Dermis microvascular lymphatic vessel endothelial cell (primary cell): ENCODE results near the gene PHF23. TPM values are rescaled to one million over a fixed set of nuclear protein-coding genes. Genes with fewer than 3 reads are reported as not detected.

Experiments
- DNase-seq, 2 donors: peaks; one replicate each; pipeline versions ENCODE4 v3.0.0 to v3.0.0-alpha.2; 2010; ENCODE audit warnings: low read depth in 2 of 2
- total RNA-seq: library from RNA; depleted of rRNA; stranded (reverse); fragments of >200 nt; gene quantifications from 2 replicates; pipeline ENCODE4 v1.2.1, GENCODE V29; 2014

Gene PHF23
- total RNA-seq, 1 donor from 2014 or later: 29.7 TPM

DNA sequence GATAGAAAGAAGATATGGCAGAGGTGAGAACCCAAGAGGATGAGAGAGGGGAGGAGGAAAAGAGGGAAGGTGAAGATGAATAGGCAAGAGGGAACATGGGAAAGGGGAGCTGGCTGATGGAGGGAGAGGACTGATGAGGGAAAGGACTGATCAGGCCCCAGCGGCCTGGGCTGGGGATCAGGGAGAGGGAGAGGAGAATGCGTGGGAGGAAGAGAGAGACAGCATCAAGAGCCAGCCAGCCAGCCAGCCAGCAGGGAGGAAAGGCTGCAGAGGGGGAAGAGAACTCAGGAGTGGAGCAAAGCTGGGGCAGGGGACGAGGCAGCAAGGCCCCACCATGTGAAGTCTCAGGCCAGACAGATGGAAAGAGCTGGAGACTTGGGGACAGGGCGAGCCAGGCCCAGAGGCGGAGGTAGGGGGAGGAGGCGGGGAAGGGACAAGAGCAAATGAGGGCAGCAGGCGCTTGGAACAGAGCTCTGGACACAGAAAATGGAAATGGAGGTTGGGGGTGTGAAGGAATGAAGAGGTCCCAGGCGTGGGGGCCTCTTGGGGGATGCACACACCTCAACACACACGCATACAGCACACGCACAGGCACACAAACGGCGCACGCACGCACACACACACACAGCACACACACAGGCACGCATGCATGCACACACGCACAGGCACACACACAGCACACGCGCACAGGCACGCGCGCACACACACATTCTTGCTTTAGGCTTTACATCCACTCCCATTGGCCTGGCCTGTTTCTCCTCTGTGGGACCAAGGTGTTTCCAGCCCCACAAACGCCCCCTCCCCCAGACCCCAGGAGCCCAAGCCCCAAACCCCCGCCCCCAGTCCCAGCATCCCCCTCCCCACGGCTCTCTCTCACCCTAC lies 31.9 kb downstream of the PHF23 start:
- no peak for DNase-seq

DNA sequence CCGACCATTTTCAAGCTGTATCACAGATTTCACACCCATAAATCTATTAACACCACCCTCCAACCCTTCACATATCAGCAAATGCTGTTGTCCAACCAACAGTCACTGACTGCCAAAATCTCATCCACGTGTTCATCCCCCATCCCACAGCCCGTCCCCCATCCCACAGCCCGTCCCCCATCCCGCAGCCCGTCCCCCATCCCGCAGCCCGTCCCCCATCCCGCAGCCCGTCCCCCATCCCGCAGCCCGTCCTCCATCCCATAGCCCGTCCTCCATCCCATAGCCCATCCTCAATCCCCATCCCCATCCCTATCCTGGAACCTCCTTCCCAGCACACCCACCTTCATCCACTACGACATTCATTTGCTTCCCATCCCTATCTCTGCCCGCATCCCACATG lies 33.7 kb downstream of the PHF23 start:
- DNase-seq: no peak

DNA sequence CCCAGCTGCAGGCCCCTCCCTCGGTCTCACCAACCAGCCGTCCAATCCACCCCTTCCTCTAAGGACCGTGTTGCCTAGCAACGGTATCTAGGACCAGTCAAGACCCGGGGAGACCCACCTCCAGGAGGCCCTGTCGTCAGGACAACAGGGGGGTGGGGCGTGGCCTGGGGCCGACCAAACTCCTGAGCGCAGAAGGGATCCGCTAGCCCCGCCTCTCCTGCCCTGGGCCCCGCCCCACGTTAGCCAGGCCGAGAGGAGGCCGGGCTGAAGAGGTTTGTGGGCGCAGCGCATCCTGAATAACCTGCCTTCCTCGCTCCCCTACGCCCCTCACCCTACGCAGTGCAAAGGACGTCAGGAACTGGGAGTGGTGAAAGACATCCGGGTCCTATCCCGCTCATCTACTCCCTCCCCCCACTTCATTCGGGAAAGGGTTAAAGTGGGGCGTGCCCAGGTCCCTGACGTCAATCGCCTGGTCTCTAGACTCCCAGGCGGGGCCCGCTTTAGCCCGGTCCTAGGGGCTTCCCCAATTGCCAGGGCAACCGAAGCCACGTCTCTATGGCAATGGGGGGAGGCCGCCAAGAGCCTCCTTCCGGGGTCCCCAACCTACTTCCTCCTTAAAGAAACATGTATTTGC lies 34.3 kb downstream of the PHF23 start:
- peak; percentile 36 to 71 for DNase-seq

DNA sequence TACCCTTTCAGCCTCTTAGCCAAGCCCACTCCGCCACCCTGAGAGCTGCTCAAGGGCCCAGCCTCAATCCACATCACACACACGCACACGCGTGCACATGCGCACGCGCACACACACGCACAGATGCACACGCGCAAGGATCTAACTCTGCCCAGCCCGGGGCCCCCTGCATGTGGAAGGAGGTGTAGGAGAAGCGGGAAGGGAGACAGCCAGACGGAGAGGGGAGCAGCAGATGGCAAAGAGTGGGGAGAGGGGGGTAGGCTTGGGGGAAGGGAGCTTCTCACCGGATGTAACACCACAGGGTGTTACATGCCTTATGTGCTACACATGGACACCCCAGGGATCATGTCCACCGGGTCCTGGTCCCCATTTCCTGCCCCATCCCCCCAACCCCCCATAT lies 34.9 kb downstream of the PHF23 start:
- DNase-seq: no peak

DNA sequence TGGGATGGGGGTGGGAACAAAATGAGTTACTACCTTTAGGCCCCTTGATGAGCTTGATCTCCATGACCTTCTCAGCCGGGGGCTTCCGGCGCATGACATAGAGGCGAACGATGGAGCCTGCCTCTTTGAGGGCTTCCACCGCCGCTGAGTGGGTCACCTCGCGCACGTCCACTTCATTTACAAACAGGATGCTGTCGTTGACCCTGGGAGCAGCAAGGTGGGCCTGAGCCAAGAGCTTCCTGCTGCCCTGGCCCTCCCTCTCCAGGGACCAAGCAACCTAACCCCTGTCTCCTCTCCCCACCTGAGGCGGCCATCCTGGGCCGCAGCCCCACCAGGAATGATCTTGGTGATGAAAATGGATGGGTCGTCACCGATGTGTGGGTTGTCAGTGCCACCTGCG lies 35.9 kb downstream of the PHF23 start:
- DNase-seq: no peak

DNA sequence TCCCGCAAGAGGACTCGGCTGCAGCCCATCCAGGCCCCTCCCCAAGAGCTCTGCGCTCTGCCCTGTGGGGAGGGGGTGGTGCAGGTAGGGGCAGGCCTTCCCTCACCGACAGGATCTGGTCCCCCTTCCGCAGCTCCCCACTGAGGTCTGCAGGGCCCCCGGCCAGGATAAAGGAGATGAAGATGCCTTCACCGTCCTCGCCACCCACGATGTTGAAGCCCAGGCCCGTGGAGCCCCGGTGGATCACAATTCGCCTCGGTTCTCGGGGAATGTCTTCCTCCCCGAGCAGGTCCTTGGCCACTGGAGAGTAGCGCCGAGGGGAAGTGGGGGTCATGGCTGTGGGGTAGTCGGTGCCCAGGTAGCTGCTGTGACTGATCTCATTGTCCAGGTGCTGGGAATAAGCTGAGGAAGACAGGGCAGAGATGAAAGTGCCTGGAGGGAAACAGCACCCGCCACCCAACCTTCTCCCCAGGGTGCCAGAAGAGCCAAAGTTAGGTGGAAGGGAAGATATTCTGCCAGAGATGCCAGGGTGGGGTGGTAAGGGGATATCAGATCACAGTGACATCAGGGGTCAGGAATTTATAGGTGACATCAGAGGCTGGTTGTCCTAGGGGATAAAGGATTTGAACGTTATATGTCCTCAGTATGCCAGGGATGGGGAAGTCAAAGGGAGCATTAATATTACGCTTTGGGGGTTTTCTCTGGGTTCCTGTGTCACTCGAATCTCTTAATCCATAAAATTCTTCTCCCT lies 42.4 kb downstream of the PHF23 start:
- DNase-seq: no peak

DNA sequence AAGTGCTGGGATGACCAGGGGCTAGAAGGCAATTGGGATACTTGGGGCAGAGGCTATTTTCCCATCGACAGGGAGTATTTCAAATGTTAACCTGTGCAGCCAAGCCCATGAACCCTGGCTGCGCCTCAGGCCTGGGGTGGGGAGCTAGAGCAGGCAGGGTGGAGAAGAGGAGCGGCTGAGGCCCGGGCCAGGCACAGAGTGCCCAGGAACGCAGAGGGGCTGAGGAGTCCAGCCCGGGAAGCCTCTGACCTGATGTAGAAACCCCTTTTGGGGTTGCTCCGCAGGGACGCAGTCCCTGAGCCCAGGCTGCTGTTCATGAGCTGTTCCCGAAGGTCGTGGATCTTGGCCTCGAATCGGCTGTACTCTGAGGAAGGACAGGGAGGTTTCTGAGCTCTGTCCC lies 43.3 kb downstream of the PHF23 start:
- DNase-seq: no peak

DNA sequence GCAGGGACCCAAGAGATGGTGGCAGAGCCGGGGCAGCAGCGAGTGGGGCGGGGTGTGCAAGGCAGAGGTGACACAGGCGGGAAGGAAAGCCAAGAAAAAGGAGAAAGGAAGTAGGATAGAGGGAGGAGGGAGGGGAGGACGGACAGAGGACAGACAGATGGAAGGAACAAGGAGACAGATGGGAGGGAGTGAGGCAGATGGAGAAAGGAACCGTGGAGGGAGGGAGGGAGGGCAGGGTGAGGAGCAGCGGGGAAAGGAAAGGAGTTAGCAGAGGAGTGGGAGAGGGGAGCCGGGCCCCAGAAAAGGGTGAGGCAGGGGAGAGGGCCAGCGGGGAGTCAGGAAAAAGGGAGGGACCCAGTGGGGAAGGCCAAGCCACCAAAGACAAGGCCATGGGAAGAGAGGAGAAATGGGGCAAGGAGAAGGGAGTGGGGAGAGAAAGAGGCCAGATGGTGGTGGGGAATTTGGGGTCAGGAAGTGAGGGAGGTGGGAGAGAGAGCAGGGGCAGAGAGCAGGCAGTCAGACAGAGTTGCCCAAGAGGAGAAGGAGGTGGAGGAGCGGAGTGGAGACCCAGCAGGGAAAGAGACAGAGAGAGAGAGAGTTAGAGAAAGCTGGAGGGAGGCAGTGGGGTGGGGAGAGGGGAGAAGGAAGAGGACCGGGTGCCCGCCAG lies 46.9 kb downstream of the PHF23 start:
- DNase-seq: no peak

DNA sequence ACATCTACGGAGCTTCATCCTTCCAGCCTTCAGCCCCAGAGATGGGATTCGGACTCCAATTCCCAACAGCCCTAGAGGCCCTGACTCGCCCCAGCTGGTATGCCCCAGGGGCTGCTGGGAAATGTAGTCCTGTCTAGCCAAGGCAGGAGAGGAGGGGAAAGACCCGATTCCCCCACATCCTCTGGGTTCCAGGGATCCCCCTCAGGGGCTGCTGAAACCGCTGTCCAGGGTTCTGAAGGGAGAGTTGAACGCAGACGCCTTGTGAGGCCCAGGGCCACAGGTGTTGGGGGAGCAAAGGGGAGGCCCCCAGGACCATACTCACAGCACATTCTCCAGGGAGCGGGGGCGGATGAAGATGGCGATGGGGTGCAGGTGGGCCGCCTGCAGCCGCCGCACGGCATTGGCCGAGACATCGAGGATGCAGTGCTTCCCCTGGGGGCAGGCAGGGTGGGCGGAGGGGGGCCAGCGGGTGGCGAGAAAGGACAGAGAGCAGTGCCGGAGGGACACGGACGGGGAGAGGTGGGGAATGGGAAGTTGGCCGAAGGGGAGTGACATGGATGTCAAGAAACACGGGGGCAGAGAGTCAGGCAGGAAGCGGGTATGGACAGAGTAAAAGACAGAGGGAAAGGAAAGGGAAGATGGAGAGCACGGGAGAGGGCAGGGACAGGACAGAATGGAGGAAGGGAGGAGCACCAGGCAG lies 47.5 kb downstream of the PHF23 start:
- DNase-seq: peak in 1 of 2 donors; percentile 24

DNA sequence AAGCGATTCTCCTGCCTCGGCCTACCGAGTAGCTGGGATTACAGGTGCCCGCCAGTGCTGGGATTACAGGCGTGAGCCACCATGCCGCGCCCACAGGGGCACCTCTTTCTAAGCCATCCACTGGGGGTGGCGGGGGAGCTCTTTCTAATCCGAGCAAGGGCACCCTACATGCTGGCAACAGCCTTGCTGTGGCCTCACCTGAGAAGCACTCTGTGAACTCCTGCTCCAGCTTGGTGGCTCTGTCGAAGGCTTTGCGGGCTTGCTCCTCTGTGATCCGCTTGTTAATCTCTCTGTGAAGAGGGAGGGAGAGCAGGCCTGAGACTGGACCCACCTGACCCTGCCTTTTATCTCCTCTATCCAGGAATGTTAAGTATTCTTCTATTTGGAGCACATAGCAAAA lies 48.2 kb downstream of the PHF23 start:
- DNase-seq: no peak

DNA sequence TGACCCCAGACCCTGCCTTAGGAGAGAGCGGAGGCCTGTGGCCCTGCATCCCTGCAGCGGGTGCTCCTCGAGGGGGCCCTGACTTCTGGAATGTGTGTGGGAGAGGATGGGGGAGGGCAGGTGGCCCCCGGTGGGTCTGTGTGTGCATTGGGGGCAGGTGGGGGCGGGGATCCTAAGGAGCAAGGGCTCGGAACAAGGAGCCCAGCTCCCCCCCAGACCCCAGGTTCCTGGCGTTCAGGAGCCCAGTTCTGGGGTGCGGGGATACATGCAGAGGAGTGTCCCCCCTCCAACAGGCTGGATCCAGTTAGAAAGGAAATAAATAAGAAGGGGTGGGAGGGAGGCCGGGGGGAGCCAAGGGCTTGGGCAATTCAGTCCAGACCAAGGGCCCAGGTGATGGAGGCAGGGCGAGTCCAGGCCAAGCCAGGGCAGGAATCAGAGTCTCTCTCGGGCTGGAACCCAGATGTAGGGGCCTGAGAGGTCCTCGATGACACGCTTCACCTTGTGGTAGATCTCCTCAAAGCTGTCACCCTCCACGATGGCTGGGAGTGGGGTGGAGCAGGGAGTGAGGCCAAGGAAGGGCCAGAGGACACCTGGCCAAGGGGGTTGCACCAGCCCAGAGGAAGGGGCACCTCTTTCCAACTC lies 48.9 kb downstream of the PHF23 start:
- DNase-seq: no peak

DNA sequence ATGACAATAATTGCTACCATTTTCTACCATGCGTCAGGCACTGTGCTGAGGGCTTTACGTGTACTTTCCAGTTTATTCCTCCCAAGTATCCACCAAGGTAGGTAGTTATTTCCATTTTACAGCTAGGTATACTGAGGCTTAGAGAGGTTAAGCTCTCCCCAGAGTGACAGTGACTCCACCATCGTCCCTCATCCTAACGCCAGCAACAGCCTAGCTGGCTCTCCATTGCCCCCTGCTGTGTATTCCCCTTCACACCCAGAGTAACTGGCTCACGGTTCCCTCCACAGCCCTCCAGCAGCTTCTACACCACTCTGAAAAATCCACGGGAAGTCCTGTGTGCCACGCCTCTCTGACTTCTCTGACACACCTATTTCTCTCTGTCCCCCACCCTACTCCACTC lies 53.0 kb downstream of the PHF23 start:
- DNase-seq: peak in 1 of 2 donors; percentile 19

Other genes with a start within 250 kb of the PHF23 start
- gene ALOX12, start 243.4 kb downstream of the PHF23 start, total RNA-seq: not detected in 2 replicates
- gene RNASEK, start 226.8 kb downstream of the PHF23 start, total RNA-seq: 42.9 and 71.4 TPM in 2 replicates
- gene BCL6B, start 216.4 kb downstream of the PHF23 start, total RNA-seq: 57.9 and 85.0 TPM in 2 replicates
- gene SLC16A13, start 203.4 kb downstream of the PHF23 start, total RNA-seq: 1.4 and 2.0 TPM in 2 replicates
- 1.0 and 1.9 TPM in 2 replicates for gene SLC16A11, start 195.4 kb downstream of the PHF23 start, total RNA-seq
- gene CLEC10A, start 159.2 kb downstream of the PHF23 start, total RNA-seq: 1.8 and 3.5 TPM in 2 replicates
- gene ASGR2, start 124.6 kb downstream of the PHF23 start, total RNA-seq: under 0.01 TPM in 1 of 2 replicates, not detected in the other
- gene ASGR1, start 60.1 kb downstream of the PHF23 start, total RNA-seq: 14.8 and 26.2 TPM in 2 replicates
- 5.3 and 11.4 TPM in 2 replicates for gene DLG4, start 19.6 kb downstream of the PHF23 start, total RNA-seq
- 219 and 341 TPM in 2 replicates for gene ACADVL, start 19.5 kb downstream of the PHF23 start, total RNA-seq
- gene DVL2, start 4.9 kb downstream of the PHF23 start, total RNA-seq: 28.6 and 37.0 TPM in 2 replicates
- 92.6 and 197 TPM in 2 replicates for gene GABARAP, start 3.0 kb upstream of the PHF23 start, total RNA-seq
- 25.9 and 35.5 TPM in 2 replicates for gene CTDNEP1, start 12.3 kb upstream of the PHF23 start, total RNA-seq
- gene ELP5, start 12.8 kb upstream of the PHF23 start, total RNA-seq: 31.8 and 34.6 TPM in 2 replicates
- 1.0 and 2.7 TPM in 2 replicates for gene CLDN7, start 23.0 kb upstream of the PHF23 start, total RNA-seq
- gene SLC2A4, start 42.3 kb upstream of the PHF23 start, total RNA-seq: 0.76 and 0.90 TPM in 2 replicates
- 0.25 and 0.26 TPM in 2 replicates for gene YBX2, start 55.2 kb upstream of the PHF23 start, total RNA-seq
- 540 and 622 TPM in 2 replicates for gene EIF5A, start 68.2 kb upstream of the PHF23 start, total RNA-seq
- gene GPS2, start 75.9 kb upstream of the PHF23 start, total RNA-seq: 19.1 and 28.3 TPM in 2 replicates
- 9.1 and 15.0 TPM in 2 replicates for gene NEURL4, start 89.9 kb upstream of the PHF23 start, total RNA-seq
- gene ACAP1, start 97.1 kb upstream of the PHF23 start, total RNA-seq: 0.26 and 1.0 TPM in 2 replicates
- gene KCTD11, start 112.7 kb upstream of the PHF23 start, total RNA-seq: 2.3 and 3.4 TPM in 2 replicates
- gene TMEM95, start 115.7 kb upstream of the PHF23 start, total RNA-seq: not detected in 2 replicates
- gene TNK1, start 141.6 kb upstream of the PHF23 start, total RNA-seq: 2.1 and 2.3 TPM in 2 replicates
- 13.5 and 34.0 TPM in 2 replicates for gene PLSCR3, start 155.1 kb upstream of the PHF23 start, total RNA-seq
- 127 and 212 TPM in 2 replicates for gene TMEM256, start 164.6 kb upstream of the PHF23 start, total RNA-seq
- 1.4 and 3.0 TPM in 2 replicates for gene NLGN2, start 168.4 kb upstream of the PHF23 start, total RNA-seq
- gene SPEM1, start 180.9 kb upstream of the PHF23 start, total RNA-seq: not detected in 2 replicates
- not detected in 2 replicates for gene SPEM2, start 186.2 kb upstream of the PHF23 start, total RNA-seq
- not detected in 2 replicates for gene SPEM3, start 189.4 kb upstream of the PHF23 start, total RNA-seq
- gene TMEM102, start 196.0 kb upstream of the PHF23 start, total RNA-seq: 6.8 and 10.1 TPM in 2 replicates
- gene FGF11, start 200.1 kb upstream of the PHF23 start, total RNA-seq: 0.13 and 0.38 TPM in 2 replicates
- 7.2 and 10.0 TPM in 2 replicates for gene CHRNB1, start 205.6 kb upstream of the PHF23 start, total RNA-seq
- 6.7 and 11.3 TPM in 2 replicates for gene ZBTB4, start 240.2 kb upstream of the PHF23 start, total RNA-seq
- not detected in 2 replicates for gene SLC35G6, start 242.0 kb upstream of the PHF23 start, total RNA-seq
- 56.5 and 87.0 TPM in 2 replicates for gene POLR2A, start 244.9 kb upstream of the PHF23 start, total RNA-seq